H9 (cell line): ENCODE measurements around the gene PIK3C3. TPM values are rescaled to one million over a fixed set of nuclear protein-coding genes. Genes with fewer than 3 reads are reported as not detected.

Experiments
- DNase-seq: peaks from one replicate; pipeline ENCODE4 v3.0.0-alpha.2; 2017
- H2AFZ ChIP-seq: one replicate; pipeline ENCODE4 v1.6.1; 2013; ENCODE audit warnings: mild to moderate bottlenecking, low read length, control low read depth, moderate library complexity
- H2AK5ac ChIP-seq: 2 replicates; pipeline ENCODE4 v1.6.1; 2013; ENCODE audit warnings: low read length, control low read depth, mixed read lengths; ENCODE audit not compliant: insufficient read length
- H2BK120ac ChIP-seq: one replicate; pipeline ENCODE4 v1.6.1; 2013; ENCODE audit warnings: low read depth, mild to moderate bottlenecking, low read length, control low read depth, inconsistent platforms; ENCODE audit not compliant: poor library complexity, severe bottlenecking
- H2BK12ac ChIP-seq: 2 replicates; pipeline ENCODE4 v1.6.1; 2013; ENCODE audit warnings: low read length, control low read depth, mixed read lengths, low read depth; ENCODE audit not compliant: insufficient read length
- H2BK15ac ChIP-seq: 2 replicates; pipeline ENCODE4 v1.6.1; 2013; ENCODE audit warnings: low read depth, low read length, control low read depth
- H2BK20ac ChIP-seq: one replicate; pipeline ENCODE4 v1.6.1; 2013; ENCODE audit warnings: low read depth, mild to moderate bottlenecking, low read length, control low read depth, inconsistent platforms; ENCODE audit not compliant: poor library complexity, severe bottlenecking
- H2BK5ac ChIP-seq: 2 replicates; pipeline ENCODE4 v1.6.1; 2013; ENCODE audit warnings: low read length, control low read depth, mixed read lengths; ENCODE audit not compliant: insufficient read length
- H3K14ac ChIP-seq: 2 replicates; pipeline ENCODE4 v1.6.1; 2013; ENCODE audit warnings: low read length, control low read depth; ENCODE audit not compliant: insufficient read depth
- H3K18ac ChIP-seq: 2 replicates; pipeline ENCODE4 v1.6.1; 2013; ENCODE audit warnings: low read depth, mild to moderate bottlenecking, mixed read lengths, low read length, control low read depth; ENCODE audit not compliant: insufficient read length
- H3K23ac ChIP-seq: 2 replicates; pipeline ENCODE4 v1.6.1; 2013; ENCODE audit warnings: low read length, control low read depth, mixed read lengths, low read depth; ENCODE audit not compliant: insufficient read length
- H3K23me2 ChIP-seq: 2 replicates; pipeline ENCODE4 v1.6.1; 2013; ENCODE audit warnings: low read depth, mild to moderate bottlenecking, mixed read lengths, low read length, control low read depth; ENCODE audit not compliant: insufficient read length, poor library complexity, severe bottlenecking
- H3K27ac ChIP-seq: 2 replicates; pipeline ENCODE4 v1.5.1; 2013; ENCODE audit warnings: low read length, control low read depth, mixed read lengths, low read depth; ENCODE audit not compliant: insufficient read length
- H3K27me3 ChIP-seq: 2 replicates; pipeline ENCODE4 v1.6.1; 2013; ENCODE audit warnings: low read length, control low read depth, inconsistent platforms; ENCODE audit not compliant: insufficient read depth
- H3K4ac ChIP-seq: 2 replicates; pipeline ENCODE4 v1.6.1; 2013; ENCODE audit warnings: low read depth, mild to moderate bottlenecking, control low read depth, inconsistent platforms, low read length, moderate library complexity
- H3K4me1 ChIP-seq: 2 replicates; pipeline ENCODE4 v1.6.1; 2013; ENCODE audit warnings: low read length, control low read depth, inconsistent platforms; ENCODE audit not compliant: insufficient read depth
- H3K4me2 ChIP-seq: 2 replicates; pipeline ENCODE4 v1.6.1; 2013; ENCODE audit warnings: low read length, control low read depth, mixed read lengths; ENCODE audit not compliant: insufficient read length, insufficient read depth
- H3K56ac ChIP-seq: 2 replicates; pipeline ENCODE4 v1.6.1; 2013; ENCODE audit warnings: low read depth, mild to moderate bottlenecking, mixed read lengths, low read length, control low read depth; ENCODE audit not compliant: insufficient read length
- H3K79me1 ChIP-seq: 2 replicates; pipeline ENCODE4 v1.6.1; 2013; ENCODE audit warnings: low read depth, mild to moderate bottlenecking, moderate library complexity, low read length, control low read depth, inconsistent platforms; ENCODE audit not compliant: insufficient read depth, poor library complexity, severe bottlenecking
- H3K79me2 ChIP-seq: 2 replicates; pipeline ENCODE4 v1.6.1; 2013; ENCODE audit warnings: low read length, control low read depth, inconsistent platforms; ENCODE audit not compliant: insufficient read depth
- H3K9ac ChIP-seq: 2 replicates; pipeline ENCODE4 v1.6.1; 2013; ENCODE audit warnings: low read length, control low read depth, mixed read lengths; ENCODE audit not compliant: insufficient read length; ENCODE audit errors: extremely low read depth
- H3K9me3 ChIP-seq: one replicate; pipeline ENCODE4 v1.6.1; 2013; ENCODE audit warnings: low read depth, low read length, inconsistent platforms; ENCODE audit not compliant: control insufficient read depth
- H3T11ph ChIP-seq: one replicate; pipeline ENCODE4 v1.6.1; 2013; ENCODE audit warnings: mild to moderate bottlenecking, low read length, control low read depth, inconsistent platforms
- H4K20me1 ChIP-seq: one replicate; pipeline ENCODE4 v1.6.1; 2013; ENCODE audit not compliant: control insufficient read depth, insufficient read length, insufficient read depth
- H4K5ac ChIP-seq: 2 replicates; pipeline ENCODE4 v1.6.1; 2013; ENCODE audit warnings: low read depth, mild to moderate bottlenecking, mixed read lengths, low read length, control low read depth; ENCODE audit not compliant: insufficient read length
- H4K8ac ChIP-seq: replicated peaks from 2 replicates; pipeline ENCODE4 v1.6.1; 2013; ENCODE audit warnings: low read length, control low read depth, mixed read lengths, low read depth; ENCODE audit not compliant: insufficient read length
- H4K91ac ChIP-seq: 2 replicates; pipeline ENCODE4 v1.6.1; 2013; ENCODE audit warnings: low read depth, mild to moderate bottlenecking, moderate library complexity, mixed read lengths, low read length, control low read depth; ENCODE audit not compliant: insufficient read length
- H3K27ac Mint-ChIP-seq, 3 experiments: 2 replicates in 2 of 3; 3 replicates in 1 of 3; pipeline ENCODE4 v1.8.0; 2020 to 2021; ENCODE audit warnings: mixed read lengths in 3 of 3, mild to moderate bottlenecking in 1 of 3, moderate library complexity in 1 of 3
- H3K27me3 Mint-ChIP-seq: 2 replicates; pipeline ENCODE4 v1.8.0; 2021; ENCODE audit warnings: low read depth, mild to moderate bottlenecking, moderate library complexity, mixed read lengths
- H3K36me3 Mint-ChIP-seq, 3 experiments: 2 replicates in 2 of 3; 3 replicates in 1 of 3; pipeline ENCODE4 v1.8.0; 2020 to 2021; ENCODE audit warnings: low read depth in 3 of 3, mixed read lengths in 3 of 3; ENCODE audit not compliant: insufficient read depth in 1 of 3
- H3K4me1 Mint-ChIP-seq, 2 experiments: 2 replicates each; pipeline ENCODE4 v1.8.0; 2020; ENCODE audit warnings: mixed read lengths in 2 of 2
- H3K4me3 Mint-ChIP-seq, 2 experiments: 2 replicates in 1 of 2; 3 replicates in 1 of 2; pipeline ENCODE4 v1.8.0; 2020 to 2021; ENCODE audit warnings: mild to moderate bottlenecking in 2 of 2, mixed read lengths in 2 of 2, moderate library complexity in 1 of 2
- H3K9me3 Mint-ChIP-seq, 2 experiments: 2 replicates in 1 of 2; 3 replicates in 1 of 2; pipeline ENCODE4 v1.8.0; 2020; ENCODE audit warnings: mild to moderate bottlenecking in 2 of 2, mixed read lengths in 2 of 2, moderate library complexity in 1 of 2
- CTCF ChIP-seq: fragments of 200-600 bp; sonication (generic); conservative IDR thresholded peaks from 3 replicates; pipeline ENCODE4 v1.8.0; 2021; ENCODE audit warnings: antibody characterized with exemption, mild to moderate bottlenecking
- WGBS: extraction: QIAGEN DNeasy Blood & Tissue Kit; methylation state at CpG from one replicate; pipeline ENCODE4 v1.1.7; 2013; ENCODE audit warnings: missing lambda C conversion rate, low lambda C conversion rate, mixed read lengths; ENCODE audit not compliant: insufficient read length; ENCODE audit errors: extremely low coverage; 5-methylcytosine and 5-hydroxymethylcytosine counted together
- total RNA-seq: library from RNA; stranded (reverse); gene quantifications from 2 replicates; pipeline ENCODE4 v1.2.1, GENCODE V29; 2021

The PIK3C3 gene
- total RNA-seq, 1 experiment from 2014 or later, result 48.8 TPM

DNA sequence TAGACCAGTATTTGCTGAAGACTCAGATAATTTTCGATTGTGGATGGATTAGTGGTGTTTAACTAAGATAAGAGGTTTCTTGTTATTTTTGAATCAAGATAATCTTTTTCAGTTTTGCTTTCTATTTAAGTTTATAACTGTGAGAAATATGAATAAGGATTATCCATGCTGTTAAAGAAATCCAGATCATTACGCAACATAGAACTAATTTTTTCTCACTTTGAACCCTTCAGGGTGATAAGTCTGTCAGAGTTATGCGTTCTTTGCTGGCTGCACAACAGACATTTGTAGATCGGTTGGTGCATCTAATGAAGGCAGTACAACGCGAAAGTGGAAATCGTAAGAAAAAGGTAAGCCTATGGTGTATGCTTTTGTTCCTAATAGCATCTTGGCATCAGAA is 74.1 kb downstream of the PIK3C3 start:
- Histone ChIP-seq H3K23ac (no peak overlapping the region), H3K18ac (no peak overlapping the region), H3K56ac (no peak overlapping the region), H2AK5ac (no peak overlapping the region), H3K79me2 (no peaks in the 10 kb centered on the region), H2BK15ac (no peak overlapping the region), H4K91ac (no peak overlapping the region), H2BK5ac (no peak overlapping the region), H2BK20ac (no peak overlapping the region), H2BK12ac (no peak overlapping the region), H3K27ac (no peak overlapping the region), H4K20me1 (no peaks in the 10 kb centered on the region), H2BK120ac (no peak overlapping the region), H3T11ph (no peak overlapping the region), H2AFZ (no peak overlapping the region), H3K9me3 (no peaks in the 10 kb centered on the region), H3K14ac (no peak overlapping the region), H3K4ac (no peak overlapping the region), H4K5ac (no peak overlapping the region), H3K79me1 (no peaks in the 10 kb centered on the region), H3K23me2 (no peaks in the 10 kb centered on the region), H3K27me3 (no peaks in the 10 kb centered on the region), H3K9ac (no peak overlapping the region), H3K4me2 (no peak overlapping the region), H4K8ac (no peak overlapping the region), H3K4me1 (no peaks in the 10 kb centered on the region)
- no CpG with 5 or more reads among the region's 7 CpGs for WGBS
- no peak overlapping the region for H3K27ac Mint-ChIP-seq
- no peak overlapping the region for H3K4me3 Mint-ChIP-seq
- no peak for DNase-seq
- peaks cover 6 to 26% (median 16%) of the 10 kb centered on the region in 3 experiments; a peak in 6 of 7 replicates for H3K36me3 Mint-ChIP-seq
- H3K4me1 Mint-ChIP-seq, result no peaks in the 10 kb centered on the region
- H3K9me3 Mint-ChIP-seq, result no peaks in the 10 kb centered on the region
- no peaks in the 10 kb centered on the region for H3K27me3 Mint-ChIP-seq
- TF ChIP-seq CTCF, result no peak
